Ishikawa (cell line): ENCODE data around the gene MTA1.
A peak's percentile ranks its signal among the peaks of the same experiment; 100 is the strongest.

Experiments used
- CEBPB ChIP-seq: IDR thresholded peaks from 2 replicates; pipeline ENCODE4 v1.6.1; 2012
- CREB1 ChIP-seq: IDR thresholded peaks from 2 replicates; pipeline ENCODE4 v1.6.1; 2012; ENCODE audit warnings: low read depth
- EGR1 ChIP-seq: IDR thresholded peaks from 2 replicates; pipeline ENCODE4 v1.6.1; 2012
- EP300 ChIP-seq: IDR thresholded peaks from 2 replicates; pipeline ENCODE4 v1.6.1; 2012; ENCODE audit warnings: borderline replicate concordance
- FOXM1 ChIP-seq: IDR thresholded peaks from 2 replicates; pipeline ENCODE4 v1.6.1; 2012; ENCODE audit warnings: low read depth, borderline replicate concordance
- NFIC ChIP-seq: IDR thresholded peaks from 2 replicates; pipeline ENCODE4 v1.6.1; 2012
- RAD21 ChIP-seq: IDR thresholded peaks from 2 replicates; pipeline ENCODE4 v1.6.1; 2012; ENCODE audit warnings: low read depth
- TAF1 ChIP-seq: IDR thresholded peaks from 2 replicates; pipeline ENCODE4 v1.6.1; 2012; ENCODE audit warnings: low read depth, mild to moderate bottlenecking
- TCF12 ChIP-seq: IDR thresholded peaks from 2 replicates; pipeline ENCODE4 v1.6.1; 2012; ENCODE audit warnings: low read depth
- TEAD4 ChIP-seq: IDR thresholded peaks from 2 replicates; pipeline ENCODE4 v1.6.1; 2012
- YY1 ChIP-seq: IDR thresholded peaks from 2 replicates; pipeline ENCODE4 v1.6.1; 2012; ENCODE audit warnings: low read depth
- ZBTB7A ChIP-seq: IDR thresholded peaks from 2 replicates; pipeline ENCODE4 v1.6.1; 2012; ENCODE audit warnings: low read depth
- TF ChIP-seq, protein P1 (sequence below): IDR thresholded peaks from 2 replicates; pipeline ENCODE4 v1.6.1; 2012
- TF ChIP-seq, protein P2 (sequence below): IDR thresholded peaks from 2 replicates; pipeline ENCODE4 v1.6.1; 2012
- TF ChIP-seq, protein P3 (sequence below): IDR thresholded peaks from 2 replicates; pipeline ENCODE4 v1.6.1; 2012; ENCODE audit warnings: low read depth, mild to moderate bottlenecking

MTA1 gene

DNA sequence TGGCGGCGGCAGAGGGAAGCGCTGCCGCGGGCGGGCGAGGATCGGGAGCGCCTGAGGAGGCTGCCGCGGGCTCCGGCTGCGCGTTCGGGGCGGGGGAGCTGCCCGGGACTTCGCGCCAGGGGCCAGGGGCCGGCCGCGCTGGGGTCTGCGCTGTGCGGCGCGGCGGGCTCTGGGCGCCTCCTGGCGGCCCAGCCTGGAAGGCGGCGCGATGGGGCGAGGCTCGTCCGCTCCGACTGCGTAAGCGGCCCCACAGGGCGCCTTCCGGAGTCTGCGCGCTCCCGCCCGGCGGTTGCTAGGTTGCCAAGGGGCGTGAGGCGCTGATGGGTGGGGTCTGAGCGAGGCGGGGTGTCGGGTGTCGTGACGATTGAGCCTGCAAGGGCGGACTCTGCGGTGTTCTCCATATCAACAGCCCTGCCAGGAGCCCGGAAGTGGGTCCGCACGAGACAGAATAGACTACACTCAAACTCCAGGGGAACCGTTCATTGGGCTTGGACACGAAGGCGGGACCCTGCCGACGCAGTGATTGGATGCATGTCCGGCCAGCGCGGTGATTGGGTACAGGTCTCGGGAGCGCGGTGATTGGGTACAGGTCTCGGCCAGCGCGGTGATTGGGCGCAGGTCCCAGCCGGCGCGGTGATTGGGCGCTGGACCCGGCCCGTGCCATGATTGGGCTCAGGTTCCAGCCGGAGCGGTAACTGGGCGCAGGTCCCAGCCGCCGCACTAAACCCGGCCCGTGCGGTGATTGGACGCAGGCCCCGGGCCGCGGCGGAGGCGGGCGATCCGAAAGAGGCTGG lies 71.1 kb downstream of the MTA1 start, which contains the start of gene TEDC1:
Gene TEDC1 (plus strand): TSS at position 675 of the 794 bp plus-strand sequence. CDS start 130 bp downstream, outside the sequence.
- TF ChIP-seq, protein P1, sequence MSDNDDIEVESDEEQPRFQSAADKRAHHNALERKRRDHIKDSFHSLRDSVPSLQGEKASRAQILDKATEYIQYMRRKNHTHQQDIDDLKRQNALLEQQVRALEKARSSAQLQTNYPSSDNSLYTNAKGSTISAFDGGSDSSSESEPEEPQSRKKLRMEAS, result peak; percentile 19; the same call in 1 of the 2 replicates
- TF ChIP-seq TCF12 (peak; percentile 32; the same call in 1 of the 2 replicates), NFIC (peak; percentile 22; the same call in 1 of the 2 replicates), TAF1 (peak; percentile 60), ZBTB7A (peak; percentile 75), RAD21 (peak; percentile 68; the same call in 1 of the 2 replicates), YY1 (peak; percentile 15; the same call in 1 of the 2 replicates), CEBPB (no peak), EP300 (0 out of 2 replicates have a peak, but pooled peaks have one; percentile 30)
- TF ChIP-seq, protein P2, sequence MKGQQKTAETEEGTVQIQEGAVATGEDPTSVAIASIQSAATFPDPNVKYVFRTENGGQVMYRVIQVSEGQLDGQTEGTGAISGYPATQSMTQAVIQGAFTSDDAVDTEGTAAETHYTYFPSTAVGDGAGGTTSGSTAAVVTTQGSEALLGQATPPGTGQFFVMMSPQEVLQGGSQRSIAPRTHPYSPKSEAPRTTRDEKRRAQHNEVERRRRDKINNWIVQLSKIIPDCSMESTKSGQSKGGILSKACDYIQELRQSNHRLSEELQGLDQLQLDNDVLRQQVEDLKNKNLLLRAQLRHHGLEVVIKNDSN, result no peak; the same call in none of the 2 replicates

DNA sequence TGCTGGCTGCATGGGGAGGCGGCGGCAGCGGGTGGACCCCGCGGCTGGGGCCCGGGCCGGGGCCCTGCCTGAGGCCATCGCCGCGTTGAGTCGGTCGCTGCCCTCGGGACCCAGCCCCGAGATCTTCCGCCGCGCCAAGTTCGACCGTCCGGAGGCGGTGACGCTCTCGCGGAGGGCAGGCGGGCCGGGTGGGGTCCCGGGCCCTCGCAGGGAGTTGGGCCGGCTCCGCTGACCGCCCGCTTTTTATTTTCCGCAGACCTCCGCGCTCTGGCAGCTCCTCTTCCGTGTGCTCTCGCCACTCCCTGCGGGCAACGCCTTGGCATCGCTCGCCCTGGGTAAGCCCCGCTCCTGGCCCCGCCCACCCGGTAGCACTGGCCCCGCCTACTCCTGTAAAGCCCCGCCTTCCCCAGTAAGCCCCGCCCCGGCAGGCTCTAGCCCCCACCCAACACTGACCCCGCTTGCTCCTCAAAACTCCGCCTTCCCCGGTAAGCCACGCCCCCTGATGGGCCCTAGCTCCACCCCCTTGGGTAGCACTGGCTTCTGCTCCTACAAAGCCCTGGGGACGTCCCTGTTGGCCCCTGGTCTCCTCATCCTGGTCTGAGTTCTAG lies 71.8 kb downstream of the MTA1 start:
- TF ChIP-seq TAF1, result peak; percentile 60
- no peak for TF ChIP-seq EP300
- TF ChIP-seq YY1, result 0 out of 2 replicates have a peak, but pooled peaks have one; percentile 7
- TF ChIP-seq, protein P1, result no peak
- no peak for TF ChIP-seq EGR1

DNA sequence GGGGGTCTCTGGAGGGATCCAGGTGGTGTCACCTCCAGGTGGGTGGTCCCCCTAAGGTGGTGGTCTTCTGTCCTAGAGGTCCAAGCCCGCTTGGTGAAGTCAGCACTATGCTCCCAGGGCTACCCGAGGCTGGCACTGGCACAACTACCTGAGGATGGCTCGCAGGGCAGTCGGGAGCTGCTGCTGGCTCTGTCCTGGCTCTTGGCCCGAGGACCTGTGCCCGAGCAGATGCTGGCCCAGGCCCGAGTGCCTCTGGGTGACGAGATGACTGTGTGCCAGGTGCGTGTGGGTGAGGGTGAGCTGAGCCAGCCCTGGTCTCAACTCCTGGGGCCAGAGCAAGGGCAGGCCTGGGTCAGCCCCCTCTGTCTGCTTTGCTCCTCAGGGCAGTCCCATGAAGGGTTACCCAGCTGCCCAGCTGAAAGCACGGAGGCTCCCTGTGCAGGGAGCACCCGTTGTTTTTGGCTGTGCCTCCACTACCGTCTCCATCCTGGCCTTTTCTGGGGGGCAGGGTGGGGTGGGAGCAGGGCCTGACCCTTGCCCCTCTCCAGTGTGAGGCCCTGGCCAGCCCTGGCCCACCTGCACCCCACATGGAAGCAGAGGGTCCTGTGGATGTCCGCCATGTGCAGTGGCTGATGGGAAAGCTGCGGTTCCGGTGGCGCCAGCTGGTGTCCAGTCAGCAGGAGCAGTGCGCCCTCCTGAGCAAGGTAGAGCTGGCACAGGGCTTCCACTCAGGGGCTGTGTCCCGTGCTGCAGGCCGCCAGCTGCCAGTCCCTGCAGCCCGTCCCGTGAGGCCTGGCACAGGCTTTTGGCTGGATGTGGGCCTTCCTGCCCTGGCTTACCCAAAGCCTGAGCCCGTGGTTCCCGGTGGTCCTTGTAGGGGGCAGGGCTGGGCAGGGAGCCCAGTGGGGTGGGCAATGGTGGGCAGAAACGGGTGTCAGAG lies 72.7 kb downstream of the MTA1 start:
- TF ChIP-seq EP300 (no peak), TCF12 (no peak), NFIC (no peak), YY1 (no peak), CREB1 (no peak), TAF1 (no peak)

DNA sequence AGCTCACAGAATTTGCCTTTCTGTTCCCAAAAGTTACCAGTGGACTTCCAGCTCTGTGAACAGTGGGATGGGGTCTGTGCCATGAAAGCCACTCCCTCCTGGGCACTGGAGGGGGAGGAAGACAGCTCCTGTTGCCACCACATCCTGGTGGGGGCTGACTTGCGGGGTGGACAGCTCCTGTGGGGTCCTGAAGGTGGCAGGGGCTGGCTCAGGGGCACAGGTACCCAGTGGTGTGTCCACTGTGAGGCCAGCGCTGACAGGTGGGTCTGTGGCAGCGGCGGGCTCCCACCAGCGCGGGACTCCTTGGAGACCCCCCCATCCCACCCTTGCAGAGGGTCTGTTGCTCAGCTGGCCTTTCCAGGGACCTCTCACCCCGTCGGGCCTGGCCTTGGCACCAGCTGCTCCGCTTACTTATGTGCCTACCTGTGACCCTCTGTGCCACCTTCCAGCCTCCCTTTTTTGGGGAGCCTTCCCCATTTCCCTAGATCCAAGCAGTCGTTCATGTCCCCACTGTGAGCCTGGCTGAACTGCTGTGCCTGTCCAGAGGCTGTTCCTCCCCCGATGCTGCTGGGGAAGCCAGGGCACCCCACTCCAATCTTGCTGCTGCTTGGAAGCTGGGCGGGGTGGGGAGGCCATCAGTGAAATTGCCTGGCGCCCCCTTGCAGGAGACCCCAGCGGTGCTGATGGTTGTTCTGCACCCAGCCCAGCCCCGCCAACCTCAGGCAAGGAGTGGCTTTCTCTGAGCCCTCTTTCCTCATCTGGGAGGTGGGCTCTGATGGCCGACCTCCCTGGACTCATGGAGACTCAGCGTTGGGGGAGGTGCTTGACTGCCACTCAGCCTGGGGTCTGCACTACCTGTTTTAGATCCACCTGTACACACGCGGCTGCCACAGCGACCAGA lies 73.6 kb downstream of the MTA1 start:
- TF ChIP-seq NFIC (no peak), TAF1 (no peak)

DNA sequence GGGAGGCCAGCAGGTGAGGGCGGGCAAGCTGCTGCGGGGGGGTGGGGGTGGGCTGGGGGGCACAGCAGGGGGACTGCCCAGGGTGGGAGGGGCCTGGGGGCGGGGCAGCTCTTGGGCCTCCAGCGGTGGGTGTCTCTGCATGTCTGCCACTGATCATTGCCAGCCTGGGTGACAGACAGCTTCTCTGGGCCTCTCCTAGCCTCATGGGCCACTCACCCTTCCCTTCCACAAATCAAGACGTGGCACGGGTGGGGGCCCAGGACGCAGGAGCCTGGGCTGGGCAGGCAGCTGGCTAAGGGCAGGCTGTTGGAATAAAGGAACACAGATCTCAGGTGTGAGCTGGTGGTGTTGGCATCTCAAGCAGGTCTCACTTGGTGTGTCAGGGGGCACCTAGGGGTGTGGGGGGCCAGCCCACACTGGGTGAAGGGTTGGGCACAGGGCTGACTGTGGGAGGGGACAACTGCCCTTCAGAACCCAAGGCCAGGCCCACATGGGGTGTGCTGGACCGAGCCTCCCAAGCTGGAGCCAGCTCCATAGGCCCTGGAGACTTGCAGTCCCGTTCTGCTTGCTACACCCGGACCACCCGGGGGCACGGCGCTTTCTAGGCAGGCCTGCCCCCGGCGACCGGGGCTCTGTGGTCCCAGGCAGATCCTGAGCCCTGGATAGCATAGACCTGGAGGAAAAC lies 74.4 kb downstream of the MTA1 start:
- TF ChIP-seq CREB1 (no peak), TCF12 (no peak), NFIC (no peak), EGR1 (no peak), ZBTB7A (no peak), CEBPB (no peak), TAF1 (no peak), EP300 (no peak), YY1 (no peak), TEAD4 (no peak), RAD21 (no peak), FOXM1 (no peak)
- TF ChIP-seq, protein P1, result no peak
- TF ChIP-seq, protein P3, sequence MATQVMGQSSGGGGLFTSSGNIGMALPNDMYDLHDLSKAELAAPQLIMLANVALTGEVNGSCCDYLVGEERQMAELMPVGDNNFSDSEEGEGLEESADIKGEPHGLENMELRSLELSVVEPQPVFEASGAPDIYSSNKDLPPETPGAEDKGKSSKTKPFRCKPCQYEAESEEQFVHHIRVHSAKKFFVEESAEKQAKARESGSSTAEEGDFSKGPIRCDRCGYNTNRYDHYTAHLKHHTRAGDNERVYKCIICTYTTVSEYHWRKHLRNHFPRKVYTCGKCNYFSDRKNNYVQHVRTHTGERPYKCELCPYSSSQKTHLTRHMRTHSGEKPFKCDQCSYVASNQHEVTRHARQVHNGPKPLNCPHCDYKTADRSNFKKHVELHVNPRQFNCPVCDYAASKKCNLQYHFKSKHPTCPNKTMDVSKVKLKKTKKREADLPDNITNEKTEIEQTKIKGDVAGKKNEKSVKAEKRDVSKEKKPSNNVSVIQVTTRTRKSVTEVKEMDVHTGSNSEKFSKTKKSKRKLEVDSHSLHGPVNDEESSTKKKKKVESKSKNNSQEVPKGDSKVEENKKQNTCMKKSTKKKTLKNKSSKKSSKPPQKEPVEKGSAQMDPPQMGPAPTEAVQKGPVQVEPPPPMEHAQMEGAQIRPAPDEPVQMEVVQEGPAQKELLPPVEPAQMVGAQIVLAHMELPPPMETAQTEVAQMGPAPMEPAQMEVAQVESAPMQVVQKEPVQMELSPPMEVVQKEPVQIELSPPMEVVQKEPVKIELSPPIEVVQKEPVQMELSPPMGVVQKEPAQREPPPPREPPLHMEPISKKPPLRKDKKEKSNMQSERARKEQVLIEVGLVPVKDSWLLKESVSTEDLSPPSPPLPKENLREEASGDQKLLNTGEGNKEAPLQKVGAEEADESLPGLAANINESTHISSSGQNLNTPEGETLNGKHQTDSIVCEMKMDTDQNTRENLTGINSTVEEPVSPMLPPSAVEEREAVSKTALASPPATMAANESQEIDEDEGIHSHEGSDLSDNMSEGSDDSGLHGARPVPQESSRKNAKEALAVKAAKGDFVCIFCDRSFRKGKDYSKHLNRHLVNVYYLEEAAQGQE, result no peak
- TF ChIP-seq, protein P2, result no peak

DNA sequence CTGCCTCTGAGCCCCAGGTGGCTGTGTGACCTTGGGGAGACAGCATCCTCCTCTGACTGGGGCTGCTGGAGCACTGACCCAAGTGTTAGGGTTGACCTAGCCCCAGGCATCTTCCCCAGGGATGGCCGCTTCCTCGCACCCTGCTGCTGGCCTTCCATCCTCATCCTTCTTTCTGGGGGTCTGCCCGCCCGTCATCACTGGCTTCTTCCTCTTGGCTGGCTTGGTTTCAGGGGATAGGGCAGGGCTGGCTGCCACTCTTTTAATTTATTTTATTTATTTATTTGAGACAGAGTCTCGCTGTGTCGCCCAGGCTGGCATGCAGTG lies 74.9 kb downstream of the MTA1 start:
- TF ChIP-seq EGR1 (no peak), RAD21 (no peak), NFIC (no peak), CREB1 (no peak), YY1 (no peak), CEBPB (no peak), TCF12 (no peak), FOXM1 (no peak), ZBTB7A (no peak), TAF1 (no peak), EP300 (no peak), TEAD4 (no peak)
- TF ChIP-seq, protein P1, result no peak
- TF ChIP-seq, protein P2, result no peak
- TF ChIP-seq, protein P3, result no peak
